Measurements from ENCODE around the gene CRYGN.
A peak's percentile ranks its signal among the peaks of the same experiment; 100 is the strongest.

The CRYGN gene

GRCh38 chr7:151459726-151460473 lies 20.0 kb upstream of the CRYGN start:
- DNase-seq, result no peak

DNA sequence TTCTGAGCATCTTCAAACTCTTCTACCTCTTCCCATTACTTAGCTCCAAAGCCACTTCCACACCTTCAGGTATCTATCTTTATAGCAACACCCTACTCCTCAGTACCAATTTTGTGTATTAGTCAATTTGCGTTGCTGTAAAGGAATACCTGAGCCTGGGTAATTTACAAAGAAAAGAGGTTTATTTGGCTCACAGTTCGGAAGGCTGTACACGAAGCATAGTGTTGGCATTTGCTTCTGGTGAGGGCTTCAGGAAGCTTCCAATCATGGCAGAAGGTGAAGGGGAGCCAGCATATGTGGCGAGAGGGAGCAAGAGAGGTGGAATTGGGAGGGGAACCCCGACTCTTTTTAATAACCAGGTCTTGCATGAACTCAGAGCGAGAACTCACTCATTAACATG lies 17.6 kb upstream of the CRYGN start:
- no peak for DNase-seq

DNA sequence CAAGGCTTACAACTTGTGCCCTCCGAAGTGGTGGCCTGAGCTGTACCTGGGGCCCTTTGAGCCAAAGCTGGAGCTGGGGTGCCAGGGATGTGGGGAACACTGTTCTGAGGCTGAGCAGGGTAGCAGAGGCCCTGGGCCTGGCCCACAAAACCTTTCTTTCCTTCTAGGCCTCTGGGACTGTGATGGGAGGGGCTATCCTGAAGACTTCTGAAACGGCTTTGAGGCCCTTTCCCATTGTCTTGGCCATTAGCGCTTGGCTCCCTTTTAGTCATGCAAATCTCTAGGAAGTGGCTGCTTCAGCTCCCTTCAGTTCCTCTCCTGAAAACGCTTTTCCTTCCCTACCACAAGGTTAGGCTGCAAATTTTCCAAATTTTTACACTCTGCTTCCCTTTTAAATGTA lies 16.8 kb upstream of the CRYGN start:
- no peak for DNase-seq

DNA sequence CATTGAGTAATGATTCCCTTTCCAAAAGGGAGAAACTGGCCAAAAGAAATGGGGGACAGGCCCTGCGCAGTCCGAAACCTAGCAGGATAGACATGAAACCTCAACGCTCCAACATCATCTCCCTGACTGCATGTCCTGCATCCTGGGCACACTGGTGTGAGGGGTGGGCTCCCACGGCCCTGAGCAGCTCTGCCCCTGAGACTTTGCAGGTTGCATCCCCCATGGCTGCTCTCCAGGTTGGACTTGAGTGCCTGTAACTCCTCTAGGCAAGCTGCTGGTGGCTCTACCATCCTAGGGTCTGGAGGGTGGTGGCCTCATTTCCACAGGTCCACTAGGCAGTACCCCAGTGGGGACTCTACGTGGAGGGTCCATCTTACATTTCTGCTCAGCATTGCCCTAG lies 16.3 kb upstream of the CRYGN start:
- DNase-seq, result no peak

- DNase-seq, result no peak
Observed at GRCh38 chr7:151455690-151456089, 15.7 kb upstream of the CRYGN start.

- DNase-seq, result no peak
Observed at GRCh38 chr7:151454932-151455530, 15.1 kb upstream of the CRYGN start.

DNA sequence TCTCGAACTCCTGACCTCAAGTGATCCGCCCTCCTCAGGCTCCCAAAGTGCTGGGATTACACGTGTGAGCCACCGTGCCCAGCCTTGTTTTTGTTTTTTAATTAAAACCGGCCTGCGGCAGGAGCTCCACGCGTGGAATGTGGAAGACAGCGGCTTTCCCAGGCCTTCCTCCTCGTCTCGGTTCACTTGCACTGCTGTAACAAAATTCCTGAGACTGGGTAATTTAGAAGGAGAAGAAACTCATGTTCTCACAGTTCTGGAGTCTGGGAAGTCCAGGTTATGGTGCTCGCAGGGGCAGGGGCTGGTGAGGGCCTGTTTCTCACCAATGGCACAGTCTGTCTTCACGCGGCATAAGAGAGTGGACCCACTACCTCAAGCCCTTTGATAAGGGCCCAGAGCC lies 14.4 kb upstream of the CRYGN start:
- no peak for DNase-seq

- DNase-seq, result no peak
Observed at GRCh38 chr7:151453326-151453791, 13.4 kb upstream of the CRYGN start.

DNA sequence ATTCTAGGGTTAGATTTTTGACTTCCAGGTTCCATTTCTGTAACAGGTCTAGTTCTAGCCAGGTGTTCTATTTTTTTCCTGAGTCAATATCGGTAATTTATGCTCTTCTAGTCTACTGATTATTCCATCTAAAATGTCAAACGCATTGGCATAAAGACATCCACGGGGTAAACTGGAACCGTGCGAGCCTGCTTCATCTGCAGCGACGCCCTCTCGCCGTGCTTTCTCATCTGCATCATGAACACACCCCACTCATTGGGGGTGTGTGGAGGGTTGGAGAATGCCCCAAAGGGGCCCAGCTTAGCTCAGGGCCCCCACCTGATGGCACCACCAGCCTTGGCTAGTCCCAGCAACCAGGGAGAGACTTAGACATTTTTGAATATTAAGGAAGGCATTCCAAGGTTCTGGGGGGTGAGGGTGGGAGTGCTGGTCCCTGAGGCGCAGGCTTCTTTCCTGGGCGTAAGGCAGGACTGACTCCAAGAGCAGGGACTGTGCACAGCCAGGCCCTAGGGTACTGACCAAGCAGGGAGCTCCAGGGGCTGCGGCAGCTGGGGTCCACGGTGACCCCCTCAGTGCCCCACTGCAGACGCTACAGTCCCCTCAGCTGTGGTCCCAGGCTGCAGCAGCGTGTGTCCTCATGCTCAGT lies 12.9 kb upstream of the CRYGN start:
- no peak for DNase-seq

DNA sequence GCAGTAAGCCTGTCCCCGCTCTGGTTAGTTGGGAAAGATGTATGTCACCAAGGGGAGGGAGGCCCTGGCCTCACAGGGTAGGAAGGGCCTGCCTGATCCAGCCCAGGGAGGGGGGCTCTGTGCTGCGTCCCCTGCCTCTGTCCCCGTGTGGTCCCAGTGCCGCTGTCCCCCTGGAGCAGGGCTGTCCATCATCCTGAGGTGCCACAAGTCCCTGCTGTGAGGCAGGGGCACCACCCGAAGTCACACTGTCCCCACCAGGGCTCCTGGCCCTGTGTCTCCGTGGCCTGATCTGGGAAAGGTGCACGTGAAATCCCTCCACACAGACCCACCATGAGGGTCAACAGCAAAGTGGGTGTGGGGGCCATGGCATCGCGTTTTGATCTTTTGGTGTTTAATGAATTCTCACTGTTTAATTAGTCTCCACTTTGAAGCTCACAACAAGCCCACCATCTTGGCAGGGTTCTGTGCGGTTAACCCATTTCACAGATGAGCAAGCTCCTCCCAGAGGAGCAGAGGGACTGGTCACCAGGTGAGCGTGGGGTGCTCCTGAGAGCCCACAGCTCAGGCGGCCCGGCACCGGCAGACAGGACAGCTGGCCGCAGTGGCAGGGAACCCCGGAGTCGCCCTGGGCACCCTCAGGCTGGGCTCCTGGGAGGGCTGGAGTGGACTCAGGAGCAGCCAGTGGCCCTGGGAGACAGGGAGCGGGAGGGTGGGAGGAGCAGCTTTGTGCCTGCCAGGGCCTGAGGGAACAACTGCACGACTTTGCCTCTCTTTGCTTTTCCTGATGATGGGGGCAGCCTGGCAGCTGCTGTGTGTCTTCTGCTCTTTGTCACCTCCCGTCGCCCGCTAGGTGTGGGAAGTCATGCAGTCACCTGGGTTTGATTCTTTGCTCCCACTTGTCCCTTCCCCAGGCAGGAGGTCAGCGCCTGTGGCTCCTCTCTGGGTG lies 12.0 kb upstream of the CRYGN start:
- no peak for DNase-seq

DNA sequence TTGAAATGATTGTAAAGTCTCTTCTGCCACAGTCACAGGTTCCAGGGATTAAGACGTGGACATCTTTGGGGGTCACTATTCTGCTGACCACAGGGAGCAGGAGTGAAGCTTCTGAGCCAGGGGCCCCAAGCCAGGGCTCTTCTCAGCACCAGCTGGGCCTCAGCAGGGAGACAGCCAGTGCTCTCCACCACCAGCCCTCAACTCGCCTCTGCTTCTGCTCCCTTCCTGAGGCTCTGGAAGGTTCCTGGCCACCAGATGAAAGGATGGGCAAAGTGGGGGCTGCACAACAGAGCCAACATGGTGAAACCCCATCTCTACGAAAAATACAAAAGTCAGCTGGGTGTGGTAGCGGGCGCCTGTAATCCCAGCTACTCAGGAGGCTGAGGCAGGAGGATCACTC lies 11.2 kb upstream of the CRYGN start:
- DNase-seq, result no peak

DNA sequence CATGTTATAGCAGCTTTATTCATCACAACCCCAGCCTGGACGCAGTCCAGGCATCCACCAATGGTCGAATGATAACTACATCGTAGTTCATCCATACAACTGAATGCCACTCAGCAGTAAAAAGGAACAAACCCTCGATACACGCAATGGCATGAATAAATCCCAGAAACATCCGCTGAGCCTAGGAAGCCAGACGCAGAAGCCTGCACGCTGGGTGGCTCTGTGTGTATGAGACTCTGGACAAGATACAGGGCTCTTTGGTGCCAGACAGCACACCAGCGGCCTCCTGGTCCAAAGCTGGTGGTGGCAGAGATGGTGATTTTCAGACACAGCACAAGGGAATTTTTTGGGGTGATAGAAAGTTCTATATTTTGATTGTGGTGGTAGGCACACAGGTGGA lies 10.0 kb upstream of the CRYGN start:
- DNase-seq, result no peak

DNA sequence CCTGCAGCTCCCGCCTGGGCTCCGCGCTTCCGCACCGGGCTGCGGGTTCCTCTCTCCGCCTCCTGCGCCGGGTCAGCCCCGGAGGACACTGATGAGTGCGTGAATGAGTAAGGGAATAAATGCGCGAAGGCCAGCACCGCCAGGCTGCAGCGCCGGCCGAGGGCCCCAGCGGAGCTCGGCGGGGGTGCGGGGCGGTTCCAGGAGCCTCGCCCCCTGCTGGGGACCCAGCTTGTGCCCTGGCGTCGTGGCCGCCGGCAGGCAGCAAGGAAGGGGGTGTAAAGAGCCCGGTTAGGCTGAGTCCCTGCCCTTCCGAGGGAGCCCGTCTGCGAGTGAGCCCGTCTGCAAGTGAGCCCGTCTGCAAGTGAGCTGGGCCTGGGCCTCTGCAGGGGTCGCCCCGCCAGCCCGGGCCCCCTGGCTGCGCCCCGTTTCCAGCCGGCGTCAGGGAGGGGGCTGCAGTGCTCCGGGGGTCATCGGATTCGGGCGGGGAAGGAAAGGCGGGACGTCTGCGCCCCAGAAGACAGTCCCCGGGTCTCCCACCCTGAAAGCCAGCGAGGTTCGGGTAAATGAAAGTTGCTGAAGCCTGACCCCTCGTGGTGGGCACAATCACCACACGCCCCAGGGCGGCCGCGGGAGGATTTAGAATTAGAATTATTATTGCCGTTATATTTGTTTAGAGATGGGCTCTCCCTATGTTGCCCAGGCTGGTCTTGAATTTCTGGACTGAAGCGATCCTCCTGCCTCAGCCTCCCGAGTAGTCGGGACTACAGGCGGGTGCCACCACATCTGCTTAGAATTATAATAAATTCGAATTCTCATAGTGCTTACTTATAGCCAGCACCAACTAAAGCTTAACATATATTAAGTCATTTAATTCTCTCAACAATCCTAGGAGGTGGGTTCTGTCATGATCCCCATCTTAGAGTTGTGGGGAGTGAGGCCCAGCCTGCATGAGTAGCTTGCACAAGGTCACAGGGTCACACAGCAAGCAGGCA lies 8.6 kb upstream of the CRYGN start:
- peak; percentile 81 for DNase-seq

DNA sequence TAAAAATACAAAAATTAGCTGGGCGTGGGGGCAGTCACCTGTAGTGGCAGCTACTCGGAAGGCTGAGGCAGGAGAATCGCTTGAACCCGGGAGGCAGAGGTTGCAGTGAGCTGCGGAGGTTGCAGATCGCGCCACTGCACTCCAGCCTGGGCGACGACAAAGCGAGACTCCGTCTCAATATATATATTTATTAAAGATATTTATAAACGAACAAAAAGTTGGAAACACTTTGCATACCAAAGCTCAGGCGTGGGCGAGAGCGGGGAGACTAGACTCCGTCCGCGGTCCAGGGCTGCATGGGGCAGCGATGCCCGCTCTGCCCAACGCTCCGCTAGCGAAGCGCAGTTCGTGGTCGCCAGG lies 7.9 kb upstream of the CRYGN start:
- no peak for DNase-seq

GRCh38 chr7:151447312-151447711 lies 7.4 kb upstream of the CRYGN start:
- no peak for DNase-seq

GRCh38 chr7:151446412-151446811 lies 6.5 kb upstream of the CRYGN start:
- DNase-seq, result no peak

GRCh38 chr7:151444632-151445031 lies 4.7 kb upstream of the CRYGN start:
- DNase-seq, result no peak

GRCh38 chr7:151442776-151443496 lies 3.0 kb upstream of the CRYGN start:
- no peak for DNase-seq

DNA sequence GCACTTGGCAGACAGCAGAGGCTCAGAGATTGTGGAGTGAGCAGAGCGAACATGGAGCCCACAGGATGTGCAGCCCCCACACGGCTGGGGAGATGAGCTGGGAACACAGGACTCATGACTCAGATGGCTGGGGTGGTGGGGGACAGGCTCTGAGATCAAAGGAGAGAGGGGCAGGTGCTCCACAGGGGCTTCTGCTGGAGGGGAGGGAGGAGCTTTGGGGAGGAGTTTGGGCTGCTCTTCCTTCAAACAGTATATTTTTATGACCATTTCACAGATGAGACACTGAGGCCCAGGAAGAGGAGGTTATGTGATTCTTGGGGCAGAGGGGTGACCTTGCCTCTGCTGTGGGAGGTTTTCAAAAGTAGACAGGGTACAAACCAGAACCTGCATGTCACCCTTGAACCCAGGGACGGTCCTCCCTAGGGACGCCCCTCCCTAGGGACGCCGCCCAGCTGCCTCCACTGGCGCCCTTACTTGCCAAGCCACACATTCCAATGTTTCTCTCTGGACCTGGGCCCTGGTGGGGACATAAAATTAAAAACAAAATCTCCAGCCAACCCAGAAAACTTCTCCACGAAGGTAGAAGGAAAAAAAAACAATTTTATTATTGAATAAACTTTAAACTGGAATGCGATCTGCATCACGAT lies 981 bp upstream of the CRYGN start:
- no peak for DNase-seq

DNA sequence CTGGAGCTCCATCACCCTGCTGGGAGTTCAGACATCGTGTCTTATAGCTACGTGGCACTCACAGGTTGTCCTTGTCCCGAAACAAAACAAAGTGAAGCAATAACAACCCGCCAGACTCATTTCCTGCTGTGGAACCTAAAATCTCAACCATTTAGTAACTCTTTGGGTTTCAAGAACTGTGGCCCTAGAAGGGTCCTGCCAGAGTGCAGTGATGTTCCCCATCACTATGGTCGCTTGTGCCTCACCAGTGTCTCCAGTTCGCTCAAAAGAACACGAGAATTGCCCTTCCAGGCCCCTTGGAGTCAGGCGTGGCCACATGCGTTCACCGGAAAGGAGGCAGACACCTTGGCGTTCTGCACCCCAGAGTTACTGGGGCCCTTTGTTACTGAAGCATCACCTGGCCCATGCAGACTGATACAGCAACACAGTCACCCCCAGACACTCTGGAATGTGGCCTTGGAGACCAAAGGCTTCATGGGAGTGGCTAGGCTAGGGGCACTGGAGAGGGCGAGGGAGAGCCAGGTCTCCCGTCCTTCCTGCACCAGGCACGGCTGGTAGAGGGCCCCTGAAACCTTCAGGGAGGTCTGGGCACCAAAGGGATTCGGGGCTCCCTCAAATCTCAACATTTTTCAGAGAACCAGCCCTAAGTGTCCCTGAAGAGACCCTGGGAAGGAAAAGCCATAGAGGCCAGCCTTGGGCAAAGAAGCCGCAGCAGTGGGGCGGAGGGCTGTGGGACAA lies 908 bp downstream of the CRYGN start:
- DNase-seq, result no peak

Data from CD4-positive, alpha-beta T cell treated with Interleukin-12 subunit alpha and Interleukin-12 subunit beta, for 1 hour (primary cell).